Central memory CD4-positive, alpha-beta T cell (primary cell): ENCODE results near the gene OBI1.

Source experiments
- DNase-seq: peaks from one replicate; pipeline ENCODE4 v3.0.0; 2022

Gene OBI1

DNA sequence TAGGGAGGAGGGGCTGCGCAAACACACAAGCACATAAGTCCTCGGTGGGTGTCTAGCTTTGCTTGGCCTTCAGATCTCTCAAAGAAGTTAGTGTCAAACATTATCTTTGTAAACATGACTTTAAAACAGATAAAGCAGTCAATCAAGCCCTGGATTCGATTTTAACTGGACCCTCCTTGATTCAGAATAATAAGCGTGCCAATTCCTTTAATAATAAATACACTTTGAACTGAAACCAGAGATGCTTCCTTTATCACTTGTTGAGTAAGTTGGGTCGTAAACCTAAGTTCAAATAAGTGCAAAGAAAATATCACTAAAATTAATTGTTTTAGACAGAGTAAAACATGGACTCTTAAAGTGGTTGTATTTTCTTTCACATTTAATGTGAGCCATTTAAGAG is 86.5 kb downstream of the OBI1 start:
- no peak for DNase-seq

DNA sequence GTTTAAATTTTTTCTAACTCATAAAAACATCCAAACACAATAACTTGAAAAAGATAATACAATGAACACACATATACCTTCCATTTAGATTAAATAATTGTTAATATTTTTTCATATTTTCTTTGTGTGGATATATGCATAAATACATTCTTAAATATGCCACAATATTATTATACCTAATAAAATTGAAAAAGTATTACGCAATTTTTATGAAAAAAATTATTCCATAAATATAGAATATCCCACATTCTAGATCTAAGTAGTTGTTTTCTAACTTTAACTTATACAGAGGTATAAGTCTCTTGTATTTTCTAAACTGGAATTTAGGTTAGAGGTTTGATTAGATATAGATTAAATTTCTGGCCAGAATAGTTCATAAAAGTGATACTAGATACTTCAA is 89.9 kb downstream of the OBI1 start:
- DNase-seq, result no peak

DNA sequence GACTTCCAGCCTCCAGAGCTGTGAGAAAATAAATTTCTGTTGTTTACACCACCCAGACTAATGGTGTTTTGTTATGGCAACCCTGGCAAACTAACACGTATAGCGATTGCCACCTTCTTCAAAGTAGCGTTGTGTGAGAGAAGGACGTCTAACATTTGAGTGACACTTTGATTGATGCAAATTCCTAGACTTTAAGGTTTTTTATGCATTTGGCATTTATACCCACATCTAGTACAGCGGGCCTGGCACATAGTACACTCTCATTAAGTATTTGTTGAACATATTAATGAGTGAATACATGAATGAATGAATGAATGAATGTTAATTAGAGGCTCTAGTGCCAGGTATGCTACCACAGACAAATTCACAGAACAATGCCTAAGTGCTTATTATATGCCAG is 92.3 kb downstream of the OBI1 start:
- no peak for DNase-seq
